ENCODE measurements around the gene MRPL50.

DNA sequence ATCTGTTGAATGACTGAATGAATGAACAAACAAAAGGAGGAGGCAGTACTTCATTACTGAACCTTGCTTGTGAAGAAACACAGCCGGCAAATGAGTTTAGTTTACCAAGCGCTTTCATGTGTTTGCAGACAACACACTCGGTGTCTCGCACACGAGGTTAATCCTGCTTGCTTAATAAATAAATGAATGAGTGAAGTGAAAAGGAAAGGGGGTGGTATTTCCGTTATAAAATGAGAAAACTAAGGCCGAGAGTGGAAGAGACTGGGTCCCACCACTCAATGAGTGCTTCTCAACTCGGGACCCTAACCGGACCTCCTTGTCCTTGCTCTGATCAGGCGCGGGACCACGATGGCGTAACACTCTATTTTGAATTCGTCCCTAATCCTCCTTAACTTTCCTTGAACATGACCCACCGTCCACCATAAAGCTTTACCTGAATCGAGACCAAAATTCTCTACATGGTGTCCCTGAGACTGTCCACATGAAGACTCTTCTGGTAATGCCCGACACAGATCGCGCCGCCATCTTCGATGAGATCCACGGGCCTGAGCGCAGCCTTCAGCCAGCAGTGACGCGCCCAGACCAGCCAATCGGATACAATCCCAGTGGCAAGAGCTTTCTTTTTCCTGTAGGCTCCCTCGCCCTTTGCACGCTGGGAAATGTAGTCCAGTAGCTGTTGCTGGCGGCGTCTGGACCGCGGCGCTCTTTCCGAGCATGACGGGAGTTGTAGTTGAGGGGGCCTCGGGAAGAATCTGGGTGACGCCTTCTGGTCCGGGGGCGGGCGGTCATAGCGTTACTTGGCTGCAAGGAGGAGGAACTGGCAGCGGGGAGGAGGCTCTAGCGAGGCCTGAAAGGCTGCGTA lies at the start of gene MRPL50, which contains the start of gene ZNF189:
- TF ChIP-seq, protein P1, sequence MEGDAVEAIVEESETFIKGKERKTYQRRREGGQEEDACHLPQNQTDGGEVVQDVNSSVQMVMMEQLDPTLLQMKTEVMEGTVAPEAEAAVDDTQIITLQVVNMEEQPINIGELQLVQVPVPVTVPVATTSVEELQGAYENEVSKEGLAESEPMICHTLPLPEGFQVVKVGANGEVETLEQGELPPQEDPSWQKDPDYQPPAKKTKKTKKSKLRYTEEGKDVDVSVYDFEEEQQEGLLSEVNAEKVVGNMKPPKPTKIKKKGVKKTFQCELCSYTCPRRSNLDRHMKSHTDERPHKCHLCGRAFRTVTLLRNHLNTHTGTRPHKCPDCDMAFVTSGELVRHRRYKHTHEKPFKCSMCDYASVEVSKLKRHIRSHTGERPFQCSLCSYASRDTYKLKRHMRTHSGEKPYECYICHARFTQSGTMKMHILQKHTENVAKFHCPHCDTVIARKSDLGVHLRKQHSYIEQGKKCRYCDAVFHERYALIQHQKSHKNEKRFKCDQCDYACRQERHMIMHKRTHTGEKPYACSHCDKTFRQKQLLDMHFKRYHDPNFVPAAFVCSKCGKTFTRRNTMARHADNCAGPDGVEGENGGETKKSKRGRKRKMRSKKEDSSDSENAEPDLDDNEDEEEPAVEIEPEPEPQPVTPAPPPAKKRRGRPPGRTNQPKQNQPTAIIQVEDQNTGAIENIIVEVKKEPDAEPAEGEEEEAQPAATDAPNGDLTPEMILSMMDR (IDR thresholded peaks at IDR 0.05; ENCODE audit: insufficient read depth, low read length) = no peak
- TF ChIP-seq, protein P2, sequence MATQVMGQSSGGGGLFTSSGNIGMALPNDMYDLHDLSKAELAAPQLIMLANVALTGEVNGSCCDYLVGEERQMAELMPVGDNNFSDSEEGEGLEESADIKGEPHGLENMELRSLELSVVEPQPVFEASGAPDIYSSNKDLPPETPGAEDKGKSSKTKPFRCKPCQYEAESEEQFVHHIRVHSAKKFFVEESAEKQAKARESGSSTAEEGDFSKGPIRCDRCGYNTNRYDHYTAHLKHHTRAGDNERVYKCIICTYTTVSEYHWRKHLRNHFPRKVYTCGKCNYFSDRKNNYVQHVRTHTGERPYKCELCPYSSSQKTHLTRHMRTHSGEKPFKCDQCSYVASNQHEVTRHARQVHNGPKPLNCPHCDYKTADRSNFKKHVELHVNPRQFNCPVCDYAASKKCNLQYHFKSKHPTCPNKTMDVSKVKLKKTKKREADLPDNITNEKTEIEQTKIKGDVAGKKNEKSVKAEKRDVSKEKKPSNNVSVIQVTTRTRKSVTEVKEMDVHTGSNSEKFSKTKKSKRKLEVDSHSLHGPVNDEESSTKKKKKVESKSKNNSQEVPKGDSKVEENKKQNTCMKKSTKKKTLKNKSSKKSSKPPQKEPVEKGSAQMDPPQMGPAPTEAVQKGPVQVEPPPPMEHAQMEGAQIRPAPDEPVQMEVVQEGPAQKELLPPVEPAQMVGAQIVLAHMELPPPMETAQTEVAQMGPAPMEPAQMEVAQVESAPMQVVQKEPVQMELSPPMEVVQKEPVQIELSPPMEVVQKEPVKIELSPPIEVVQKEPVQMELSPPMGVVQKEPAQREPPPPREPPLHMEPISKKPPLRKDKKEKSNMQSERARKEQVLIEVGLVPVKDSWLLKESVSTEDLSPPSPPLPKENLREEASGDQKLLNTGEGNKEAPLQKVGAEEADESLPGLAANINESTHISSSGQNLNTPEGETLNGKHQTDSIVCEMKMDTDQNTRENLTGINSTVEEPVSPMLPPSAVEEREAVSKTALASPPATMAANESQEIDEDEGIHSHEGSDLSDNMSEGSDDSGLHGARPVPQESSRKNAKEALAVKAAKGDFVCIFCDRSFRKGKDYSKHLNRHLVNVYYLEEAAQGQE (IDR thresholded peaks at IDR 0.05; ENCODE audit: insufficient replicate concordance, low read depth) = peak; percentile 69
- peak; percentile 93 for TF ChIP-seq POLR2AphosphoS5 (IDR thresholded peaks at IDR 0.05; ENCODE audit: low read depth)
